Spleen (tissue), 11 donors: ENCODE data around the gene PRKCA. TPM values are rescaled to one million over a fixed set of nuclear protein-coding genes. Genes with fewer than 3 reads are reported as not detected.

ENCODE experiments used
- DNase-seq: peaks from one replicate; pipeline ENCODE4 v3.0.0-alpha.2; 2020
- H3K27ac ChIP-seq, 8 donors: fragments of 200-600 bp; sonication (generic) in 7 of 8; 1 replicate in 4 of 8; 2 replicates in 4 of 8; pipeline versions ENCODE4 v1.5.0 to v1.8.0; 2016 to 2021; ENCODE audit warnings: inconsistent platforms in 4 of 8, mild to moderate bottlenecking in 4 of 8, moderate library complexity in 1 of 8
- H3K27me3 ChIP-seq, 7 donors: fragments of 200-600 bp; sonication (generic) in 6 of 7; replicated peaks in 1 of 7; 1 replicate in 4 of 7; 2 replicates in 3 of 7; pipeline versions ENCODE4 v1.5.0 to v1.8.0; 2016 to 2021; ENCODE audit warnings: inconsistent platforms in 3 of 7, mild to moderate bottlenecking in 1 of 7
- H3K36me3 ChIP-seq, 6 donors: fragments of 200-600 bp; sonication (generic) in 5 of 6; 1 replicate in 4 of 6; 2 replicates in 2 of 6; pipeline versions ENCODE4 v1.5.0 to v1.8.0; 2016 to 2021; ENCODE audit warnings: inconsistent platforms in 2 of 6
- H3K4me1 ChIP-seq, 6 donors: fragments of 200-600 bp; sonication (generic) in 5 of 6; 1 replicate in 3 of 6; 2 replicates in 3 of 6; pipeline versions ENCODE4 v1.5.0 to v1.8.0; 2016 to 2021; ENCODE audit warnings: inconsistent platforms in 3 of 6
- H3K4me3 ChIP-seq, 8 donors: fragments of 200-600 bp; sonication (generic) in 7 of 8; 1 replicate in 4 of 8; 2 replicates in 4 of 8; pipeline versions ENCODE4 v1.5.0 to v1.8.0; 2016 to 2021; ENCODE audit warnings: inconsistent platforms in 4 of 8, mild to moderate bottlenecking in 4 of 8, moderate library complexity in 2 of 8
- H3K9me3 ChIP-seq, 8 donors: fragments of 200-600 bp; sonication (generic) in 7 of 8; 1 replicate in 4 of 8; 2 replicates in 4 of 8; pipeline versions ENCODE4 v1.5.0 to v1.8.0; 2016 to 2021; ENCODE audit warnings: inconsistent platforms in 4 of 8
- CTCF ChIP-seq, 11 experiments: fragments of 200-600 bp in 7 of 11; fragments of 450-650 bp in 4 of 11; sonication (generic) in 4 of 11; IDR thresholded peaks in 8 of 11; conservative IDR thresholded peaks in 3 of 11; 1 replicate in 7 of 11; 2 replicates in 4 of 11; pipeline versions ENCODE4 v1.4.0 to v1.8.0; 2016 to 2021; ENCODE audit warnings: antibody characterized with exemption in 11 of 11, inconsistent platforms in 4 of 11, mild to moderate bottlenecking in 1 of 11
- POLR2A ChIP-seq, 3 donors: fragments of 450-650 bp; IDR thresholded peaks; one replicate each; pipeline ENCODE4 v1.5.1; 2017; ENCODE audit warnings: antibody characterized with exemption in 3 of 3, mild to moderate bottlenecking in 1 of 3
- POLR2AphosphoS5 ChIP-seq, 3 donors: sonication (generic); formaldehyde crosslinking; IDR thresholded peaks; one replicate each; pipeline ENCODE4 v1.5.1; 2017; ENCODE audit warnings: antibody characterized with exemption in 3 of 3
- WGBS, 5 donors: extraction: QIAGEN DNeasy Blood & Tissue Kit in 3 of 5; methylation state at CpG; one replicate each; pipeline versions ENCODE4 v1.1.5 to v1.1.7; 2013 to 2018; 5-methylcytosine and 5-hydroxymethylcytosine counted together
- intact Hi-C: fragments of 100-400 bp; cut with DNase I; formaldehyde crosslinking; loops from one replicate; pipeline ENCODE4 v1.15.0; 2023; ENCODE audit warnings: low total_unique reads
- polyA plus RNA-seq, 3 donors: library from polyadenylated mRNA; stranded (reverse); fragments of 200-250 nt; gene quantifications; one replicate each; pipeline ENCODE4 v1.2.1, GENCODE V29; 2013
- total RNA-seq, 7 donors: library from RNA; depleted of rRNA in 3 of 7; stranded (reverse); fragments of >200 nt in 3 of 7; fragmentation: NEBNext Ultra II Directional in 4 of 7; extraction: Animal tissue kit (Norgen Biotek cat#: 25700) in 4 of 7; gene quantifications; one replicate each; pipeline versions ENCODE4 v1.1.0 to v1.2.1, GENCODE V29; 2016 to 2021
- donor health status: healthy with polysubstance abuse.
- donor health status: DM: no; HTN: no; CAD: no; lungs with moderate emphysema.
- donor health status: DM: no; HTN: no; CAD: no.
- donor health status: Bipolar disorder and iron deficiency.
- donor health status: healthy.
- donor health status: DM: no; HTN: no; CAD: no.
- donor health status: DM: yes; HTN: yes; CAD: no.

The PRKCA gene
- total and polyA plus RNA-seq, 10 donors: 1.7 to 59.7 (median 31.2) TPM

DNA sequence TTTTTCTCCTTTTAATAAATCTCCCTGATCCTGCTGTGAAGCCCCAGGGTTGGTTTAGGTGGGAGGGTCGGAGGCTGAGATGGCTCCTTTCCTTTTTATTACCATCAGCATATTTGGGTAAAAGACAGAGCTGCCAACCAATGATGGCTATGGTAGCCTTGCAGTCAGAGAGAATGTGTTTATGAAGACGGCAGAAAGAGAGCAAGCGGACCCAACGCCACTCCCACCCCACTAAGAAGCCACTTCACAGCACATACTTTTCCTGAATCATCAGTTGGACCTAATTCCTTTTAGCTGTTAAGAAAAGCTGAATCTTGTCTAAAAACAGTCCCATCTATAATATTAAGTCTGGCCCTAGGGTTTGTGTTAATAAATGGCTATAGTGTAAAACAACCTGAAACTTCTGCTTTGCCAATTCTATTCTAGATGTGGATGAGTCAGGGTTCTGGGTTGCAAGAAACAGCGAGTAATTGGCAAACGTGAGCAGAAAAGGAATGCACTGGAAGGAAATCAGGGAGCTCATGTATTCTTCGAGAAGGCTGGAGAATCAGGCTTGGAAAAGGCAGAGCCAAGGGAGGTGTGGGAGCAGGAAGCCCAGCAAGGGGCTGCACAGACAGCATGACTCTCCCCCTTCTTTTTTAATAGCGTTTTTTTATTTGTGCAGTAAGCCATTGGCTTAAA, 34.0 kb upstream of the PRKCA start:
- H3K4me3 ChIP-seq: no peak overlapping the region
- H3K27ac ChIP-seq: no peak overlapping the region
- H3K27me3 ChIP-seq: no peaks in the 10 kb centered on the region
- no peaks in the 10 kb centered on the region for H3K36me3 ChIP-seq
- no peaks in the 10 kb centered on the region for H3K4me1 ChIP-seq
- intact Hi-C loops: no loop called here
- no peak for DNase-seq
- TF ChIP-seq POLR2A (IDR thresholded peaks at IDR 0.05): no peak
- 67 to 78% (median 72%) methylated on average over 8 of the region's 8 CpGs for WGBS, 5 donors
- H3K9me3 ChIP-seq: peaks cover 0 to 10% (median 6%) of the 10 kb centered on the region in 8 donors

DNA sequence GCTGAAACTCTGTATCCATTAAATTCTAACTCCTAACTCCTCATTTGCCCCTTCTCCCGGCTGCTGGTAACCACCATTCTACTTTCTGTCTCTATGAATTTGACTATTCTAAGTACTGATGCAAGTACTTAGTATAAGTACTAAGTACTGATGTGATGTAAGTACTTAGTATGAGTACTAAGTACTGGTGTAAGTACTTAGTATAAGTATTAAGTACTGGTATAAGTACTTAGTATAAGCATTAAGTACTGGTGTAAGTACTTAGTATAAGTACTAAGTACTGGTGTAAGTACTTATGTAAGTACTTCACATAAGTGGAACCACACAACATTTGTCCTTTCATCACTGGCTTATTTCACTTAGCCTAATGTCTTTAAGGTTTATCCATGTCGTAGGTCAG, 32.3 kb upstream of the PRKCA start:
- Histone ChIP-seq H3K4me3 (no peak overlapping the region), H3K27ac (no peak overlapping the region), H3K4me1 (no peaks in the 10 kb centered on the region), H3K36me3 (no peaks in the 10 kb centered on the region), H3K27me3 (no peaks in the 10 kb centered on the region), H3K9me3 (peaks cover 0 to 9% (median 0%) of the 10 kb centered on the region in 8 donors)
- 85 to 93% (median 90%) methylated on average over 2 of the region's 2 CpGs for WGBS, 5 donors
- no peak for DNase-seq
- intact Hi-C loops: no loop called here
- no peak for TF ChIP-seq POLR2A (IDR thresholded peaks at IDR 0.05)
- TF ChIP-seq POLR2AphosphoS5 (IDR thresholded peaks at IDR 0.05): no peak
- TF ChIP-seq CTCF (IDR thresholded peaks at IDR 0.05 in 8 of 11, conservative IDR thresholded peaks at IDR 0.05 in 3 of 11): no peak

GRCh38 chr17:66271512-66271911, 30.9 kb upstream of the PRKCA start:
- Histone ChIP-seq H3K36me3 (no peaks in the 10 kb centered on the region), H3K9me3 (peaks cover 0 to 9% (median 0%) of the 10 kb centered on the region in 8 donors), H3K4me1 (no peaks in the 10 kb centered on the region), H3K27ac (no peak overlapping the region), H3K4me3 (no peak overlapping the region), H3K27me3 (no peaks in the 10 kb centered on the region)
- intact Hi-C loops: no loop called here
- 89 to 98% (median 91%) methylated on average over 3 of the region's 3 CpGs for WGBS, 5 donors
- DNase-seq: no peak
- TF ChIP-seq POLR2AphosphoS5 (IDR thresholded peaks at IDR 0.05): no peak

- intact Hi-C loops: no loop called here
- TF ChIP-seq POLR2AphosphoS5 (IDR thresholded peaks at IDR 0.05) (no peak), POLR2A (IDR thresholded peaks at IDR 0.05) (no peak), CTCF (IDR thresholded peaks at IDR 0.05 in 8 of 11, conservative IDR thresholded peaks at IDR 0.05 in 3 of 11) (no peak)
- no peak for DNase-seq
- peaks cover 0 to 9% (median 0%) of the 10 kb centered on the region in 8 donors for H3K9me3 ChIP-seq
- H3K4me1 ChIP-seq: no peaks in the 10 kb centered on the region
- 70 to 85% (median 76%) methylated on average over 5 of the region's 5 CpGs for WGBS, 5 donors
- H3K27me3 ChIP-seq: no peaks in the 10 kb centered on the region
- no peaks in the 10 kb centered on the region for H3K36me3 ChIP-seq
- H3K27ac ChIP-seq: no peak overlapping the region
- no peak overlapping the region for H3K4me3 ChIP-seq
These were observed 29.4 kb upstream of the PRKCA start for GRCh38 chr17:66272811-66273585.

DNA sequence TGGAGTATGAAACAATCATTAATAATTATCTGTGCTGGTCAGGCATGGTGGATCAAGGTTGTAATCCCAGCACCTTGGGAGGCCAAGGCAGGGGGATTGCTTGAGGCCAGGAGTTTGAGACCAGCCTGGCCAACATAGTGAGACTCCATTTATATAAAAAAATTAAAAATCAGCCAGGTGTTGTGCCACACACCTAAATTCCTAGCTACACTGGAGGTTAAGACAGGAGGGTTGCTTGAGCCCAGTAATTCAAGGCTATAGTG, 28.9 kb upstream of the PRKCA start:
- Histone ChIP-seq H3K4me3 (no peak overlapping the region), H3K36me3 (no peaks in the 10 kb centered on the region), H3K9me3 (peaks cover 0 to 9% (median 0%) of the 10 kb centered on the region in 8 donors), H3K4me1 (no peaks in the 10 kb centered on the region), H3K27ac (no peak overlapping the region), H3K27me3 (no peaks in the 10 kb centered on the region)
- no peak for TF ChIP-seq CTCF (IDR thresholded peaks at IDR 0.05 in 8 of 11, conservative IDR thresholded peaks at IDR 0.05 in 3 of 11)
- TF ChIP-seq POLR2A (IDR thresholded peaks at IDR 0.05): no peak
- no peak for TF ChIP-seq POLR2AphosphoS5 (IDR thresholded peaks at IDR 0.05)
- no peak for DNase-seq
- intact Hi-C loops: no loop called here
